Anterior cingulate cortex (tissue), 58 donors: ENCODE data around the gene KDM6A.
A peak's percentile ranks its signal among the peaks of the same experiment; 100 is the strongest.
"Not testable (repeated sequence)": the region's sequence is repeated elsewhere in the genome, so short reads cannot be mapped to it uniquely, and the experiment has no call there.

Experiments
- DNase-seq, 58 donors: peaks; one replicate each; lab custom pipeline; 2025; lab: John Stamatoyannopoulos, UW

KDM6A gene

DNA sequence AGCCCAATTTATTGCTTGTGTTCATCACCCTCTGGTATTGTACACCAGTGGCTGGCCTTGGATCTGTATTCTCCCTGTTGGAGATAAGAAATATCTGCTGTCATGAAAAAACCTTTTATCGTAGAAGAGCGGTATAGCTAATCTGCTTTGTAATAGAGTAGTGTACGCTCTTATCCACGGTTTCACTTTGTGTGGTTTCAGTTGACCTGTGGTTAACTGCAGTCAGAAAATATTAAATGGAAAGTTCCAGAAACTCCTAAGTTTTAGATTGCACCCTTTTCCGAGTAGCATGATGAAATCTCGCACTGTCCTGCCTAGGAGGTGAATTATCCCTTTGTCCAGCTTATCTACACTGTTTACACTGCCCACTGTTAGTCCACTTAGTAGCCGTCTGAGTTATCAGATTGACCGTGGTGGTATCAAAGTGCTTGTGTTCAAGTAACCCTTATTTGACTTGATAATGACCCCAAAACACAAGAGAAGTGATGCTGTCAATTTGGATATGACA is 42.4 kb downstream of the KDM6A start:
- no peak for DNase-seq

GRCh38 chrX:44918722-44919121 is 45.7 kb downstream of the KDM6A start:
- DNase-seq: no peak

GRCh38 chrX:44922980-44923379 is 50.0 kb downstream of the KDM6A start:
- DNase-seq: no peak

- no peak for DNase-seq
Observed at GRCh38 chrX:44927398-44927797, 54.4 kb downstream of the KDM6A start.

DNA sequence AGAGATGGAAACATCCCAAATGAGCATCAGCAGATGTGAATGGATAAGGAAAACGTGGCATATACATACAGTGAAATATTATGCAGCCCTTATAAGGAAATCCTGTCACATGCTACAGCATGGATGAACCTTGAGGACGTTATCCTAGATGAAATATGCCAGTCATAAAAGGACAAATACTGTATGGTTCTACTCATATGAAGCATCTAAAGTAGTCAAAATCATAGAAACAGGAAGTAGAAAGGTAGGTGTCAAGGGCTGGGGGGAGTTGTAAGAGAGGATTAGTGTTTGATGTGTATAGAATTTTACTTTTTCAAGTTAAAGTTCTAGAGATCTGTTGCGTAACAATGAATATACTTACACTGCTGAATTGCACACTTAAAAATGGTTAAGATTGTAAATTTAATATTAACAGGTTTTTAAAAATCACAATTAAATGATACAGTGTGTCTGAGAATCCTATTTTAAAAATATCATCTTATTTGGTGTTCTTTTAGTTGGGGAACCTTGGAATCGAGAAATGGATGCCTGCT is 58.5 kb downstream of the KDM6A start:
- DNase-seq: no peak

DNA sequence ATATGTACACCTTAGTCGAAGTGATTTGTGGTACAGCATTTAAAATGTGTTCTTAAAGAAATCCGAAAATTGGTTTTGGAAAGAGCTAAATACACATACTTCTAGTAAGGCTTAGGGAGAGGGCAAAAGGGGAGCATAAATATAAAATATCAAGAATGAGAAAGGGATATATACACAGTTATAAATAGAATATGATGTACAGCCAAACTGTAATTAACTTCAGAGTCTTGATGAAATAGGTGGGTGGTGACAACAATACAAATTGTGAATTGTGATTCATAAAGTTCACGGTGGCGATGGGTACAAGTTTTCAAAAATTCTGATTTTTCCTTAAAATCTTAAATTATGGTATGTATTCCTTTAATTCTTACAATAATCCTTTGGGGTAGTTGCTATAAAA is 62.2 kb downstream of the KDM6A start:
- no peak for DNase-seq

DNA sequence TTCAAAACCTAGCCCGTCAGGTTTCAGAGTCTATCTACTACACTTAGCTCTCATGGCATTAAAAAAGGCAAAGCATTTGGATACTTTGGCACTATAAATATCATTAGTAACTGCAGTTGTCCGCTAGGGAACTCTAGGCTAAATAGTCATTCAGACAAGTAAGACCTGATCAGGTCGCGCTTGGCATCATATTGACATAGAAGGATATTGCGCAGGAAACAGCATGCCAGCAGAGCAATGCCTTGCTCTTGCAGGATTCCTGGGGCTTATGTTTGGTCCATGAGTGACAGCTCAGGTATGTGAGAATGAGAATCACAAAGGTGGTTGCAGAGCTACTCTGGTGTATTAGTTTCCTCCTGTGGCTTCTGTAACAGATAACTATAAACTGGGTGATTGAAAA is 62.7 kb downstream of the KDM6A start:
- DNase-seq: no peak

DNA sequence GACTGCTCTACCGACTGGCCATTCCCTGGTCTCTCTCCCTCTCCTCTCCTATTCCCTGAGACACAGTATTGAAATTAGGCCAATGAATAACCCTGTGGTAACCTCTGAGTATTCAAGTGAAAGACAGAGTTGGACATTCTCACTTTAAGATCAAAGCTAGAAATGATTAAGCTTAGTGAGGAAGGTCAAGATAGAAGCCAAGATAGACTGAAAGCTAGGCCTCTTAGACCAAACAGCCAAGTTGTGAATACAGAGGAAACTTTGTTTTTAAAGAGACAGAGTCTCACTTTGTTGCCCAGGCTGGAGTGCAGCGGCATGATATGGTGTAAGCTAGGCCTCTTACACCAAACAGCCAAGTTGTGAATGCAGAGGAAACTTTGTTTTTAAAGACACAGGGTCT is 64.6 kb downstream of the KDM6A start:
- peak in 6 of 58 donors; percentile 0 to 65 (median 6) for DNase-seq

DNA sequence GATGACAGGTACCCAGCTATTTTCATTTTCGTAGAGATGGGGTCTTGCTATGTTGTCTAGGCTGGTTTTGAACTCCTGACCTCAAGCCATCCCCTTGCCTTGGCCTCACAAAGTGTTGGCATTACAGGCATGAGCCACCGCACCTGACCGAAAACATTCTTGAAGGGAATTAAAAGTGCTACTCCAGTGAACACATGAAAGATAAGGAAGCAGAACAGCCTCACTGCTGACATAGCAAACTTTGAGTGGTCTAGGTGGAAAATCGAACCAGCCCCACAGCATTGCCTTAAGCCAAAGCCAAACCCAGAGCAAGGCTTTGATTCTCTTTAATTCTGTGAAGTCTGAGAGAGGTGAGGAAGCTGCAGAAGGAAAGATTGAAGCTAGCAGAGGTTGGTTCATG is 65.1 kb downstream of the KDM6A start:
- no peak for DNase-seq

- not testable (repeated sequence) for DNase-seq
Observed at GRCh38 chrX:44940541-44940940, 67.6 kb downstream of the KDM6A start.

DNA sequence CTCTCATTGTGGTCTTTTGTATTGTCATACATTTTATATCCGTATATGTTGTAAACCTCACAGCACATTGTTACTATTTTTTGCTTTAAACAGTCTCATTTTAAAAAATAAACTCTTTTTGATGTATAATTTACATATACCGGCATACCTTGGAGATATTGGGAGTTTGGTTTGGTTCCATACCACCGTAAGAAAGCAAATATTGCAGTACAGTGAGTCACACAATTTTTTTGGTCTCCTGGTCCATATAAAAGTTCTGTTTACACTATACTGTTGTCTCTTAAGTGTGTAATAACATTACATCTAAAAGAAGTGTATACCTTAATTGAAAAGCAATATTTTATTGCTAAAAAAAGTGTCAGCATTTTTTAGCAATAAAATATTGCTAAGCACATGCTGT is 70.0 kb downstream of the KDM6A start:
- no peak for DNase-seq

- DNase-seq: no peak
Observed at GRCh38 chrX:44944894-44945293, 71.9 kb downstream of the KDM6A start.

GRCh38 chrX:44945736-44946135 is 72.7 kb downstream of the KDM6A start:
- no peak for DNase-seq

GRCh38 chrX:44946771-44947170 is 73.8 kb downstream of the KDM6A start:
- no peak for DNase-seq

DNA sequence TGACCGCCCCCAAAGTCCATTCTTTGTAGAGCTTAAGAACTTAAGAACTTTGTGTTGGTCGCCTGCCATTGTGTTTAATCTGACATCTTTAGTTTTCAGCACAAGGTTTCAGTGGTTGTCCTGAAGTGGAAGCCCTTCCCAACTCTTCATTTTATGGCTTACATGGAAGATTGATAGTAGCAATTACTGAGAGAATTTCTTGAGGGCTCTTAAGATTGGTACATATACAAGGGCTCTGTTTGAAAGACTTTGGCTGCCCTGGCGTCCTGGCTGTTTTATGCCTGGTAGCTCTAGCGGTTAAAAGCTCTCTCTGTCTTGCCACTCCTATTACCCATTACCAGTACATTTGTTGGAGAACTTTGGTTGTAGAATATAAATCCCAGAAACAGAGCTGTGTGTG is 75.0 kb downstream of the KDM6A start:
- DNase-seq: no peak

DNA sequence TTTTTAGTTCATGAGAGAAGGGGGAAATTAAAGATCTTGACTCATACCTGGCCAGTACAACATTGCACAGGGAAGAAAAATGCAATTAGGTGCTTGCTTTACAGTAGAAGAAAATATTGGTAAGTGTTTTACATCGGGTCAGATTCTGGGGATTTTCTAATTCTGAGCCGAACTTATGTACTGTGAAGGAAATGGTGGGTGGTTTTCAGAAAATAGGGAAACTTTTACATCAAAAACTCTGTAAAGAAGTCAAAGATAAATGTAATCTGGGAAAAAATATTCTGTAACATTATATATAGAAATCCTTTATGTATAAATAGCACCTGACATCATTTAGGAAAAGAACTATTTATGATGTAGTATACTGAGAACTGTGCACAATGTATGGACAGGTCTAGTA is 75.4 kb downstream of the KDM6A start:
- no peak for DNase-seq

GRCh38 chrX:44949125-44949524 is 76.1 kb downstream of the KDM6A start:
- no peak for DNase-seq

DNA sequence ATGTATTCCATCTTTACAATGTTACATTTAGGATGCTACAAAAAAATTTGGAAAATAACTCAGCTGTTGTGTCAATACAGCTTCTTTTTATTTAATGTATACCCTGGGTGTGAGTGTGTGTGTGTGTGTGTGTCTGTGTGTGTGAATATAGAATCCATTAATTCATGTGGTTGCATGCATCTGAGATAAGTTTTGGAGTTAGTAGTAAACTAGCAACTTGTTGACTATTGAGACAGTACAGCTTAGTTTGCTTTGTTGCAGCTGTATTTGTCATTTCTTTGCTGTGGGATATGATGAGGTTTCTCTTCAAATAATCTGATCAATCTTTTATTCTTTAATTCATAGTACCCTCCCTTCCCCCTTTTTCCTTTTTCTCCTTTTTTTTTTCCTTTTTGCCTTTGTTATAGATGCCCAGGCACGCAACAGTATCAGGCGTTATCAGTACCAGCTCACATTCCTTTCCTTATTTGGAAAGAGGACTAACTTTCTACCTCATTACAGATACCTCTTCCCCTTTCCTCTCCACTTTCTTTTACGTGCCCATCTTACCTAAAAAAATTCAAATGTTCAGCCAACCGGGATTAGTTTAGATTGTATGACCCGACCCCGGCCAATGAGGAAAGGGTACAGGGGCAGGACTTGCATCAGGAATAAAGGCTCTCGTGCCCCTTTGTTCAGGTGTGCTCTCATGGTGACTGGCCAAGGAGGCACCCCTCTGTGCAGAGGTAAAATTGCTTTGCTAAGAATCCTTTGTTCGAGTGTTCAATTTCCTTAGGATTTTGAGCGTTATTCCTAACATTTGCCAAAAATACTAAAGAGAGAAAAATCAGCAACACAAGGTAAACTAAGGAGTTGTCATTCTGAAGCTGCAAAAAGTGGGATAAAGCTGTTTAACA is 77.7 kb downstream of the KDM6A start:
- not testable (repeated sequence) for DNase-seq

- DNase-seq: no peak
Observed at GRCh38 chrX:44951572-44952067, 78.6 kb downstream of the KDM6A start.

GRCh38 chrX:44952329-44953027 is 79.5 kb downstream of the KDM6A start:
- no peak for DNase-seq
